Measurements from ENCODE around the gene BUB1B.

BUB1B gene

GRCh38 chr15:40182358-40183029 is 21.6 kb downstream of the BUB1B start:
- H3K36me3 ChIP-seq (replicated peaks): no peaks in the 10 kb centered on the region
- H3K27ac ChIP-seq: no peak overlapping the region
- H3K4me3 ChIP-seq (ENCODE audit: low read depth, low read length): no peak overlapping the region
- TF ChIP-seq, protein P1, sequence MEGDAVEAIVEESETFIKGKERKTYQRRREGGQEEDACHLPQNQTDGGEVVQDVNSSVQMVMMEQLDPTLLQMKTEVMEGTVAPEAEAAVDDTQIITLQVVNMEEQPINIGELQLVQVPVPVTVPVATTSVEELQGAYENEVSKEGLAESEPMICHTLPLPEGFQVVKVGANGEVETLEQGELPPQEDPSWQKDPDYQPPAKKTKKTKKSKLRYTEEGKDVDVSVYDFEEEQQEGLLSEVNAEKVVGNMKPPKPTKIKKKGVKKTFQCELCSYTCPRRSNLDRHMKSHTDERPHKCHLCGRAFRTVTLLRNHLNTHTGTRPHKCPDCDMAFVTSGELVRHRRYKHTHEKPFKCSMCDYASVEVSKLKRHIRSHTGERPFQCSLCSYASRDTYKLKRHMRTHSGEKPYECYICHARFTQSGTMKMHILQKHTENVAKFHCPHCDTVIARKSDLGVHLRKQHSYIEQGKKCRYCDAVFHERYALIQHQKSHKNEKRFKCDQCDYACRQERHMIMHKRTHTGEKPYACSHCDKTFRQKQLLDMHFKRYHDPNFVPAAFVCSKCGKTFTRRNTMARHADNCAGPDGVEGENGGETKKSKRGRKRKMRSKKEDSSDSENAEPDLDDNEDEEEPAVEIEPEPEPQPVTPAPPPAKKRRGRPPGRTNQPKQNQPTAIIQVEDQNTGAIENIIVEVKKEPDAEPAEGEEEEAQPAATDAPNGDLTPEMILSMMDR (IDR thresholded peaks at IDR 0.05; ENCODE audit: low read depth, low read length, missing control alignments): no peak
- DNase-seq: no peak
- in situ Hi-C loops (cut with HindIII; ENCODE audit: low pct_ligation_motif_present, low sequenced_read_pairs): no loop called here
- H3K27me3 ChIP-seq (replicated peaks): no peaks in the 10 kb centered on the region

GRCh38 chr15:40183636-40184463 is 23.0 kb downstream of the BUB1B start:
- Histone ChIP-seq H3K4me3 (ENCODE audit: low read depth, low read length) (no peak overlapping the region), H3K27me3 (replicated peaks) (no peaks in the 10 kb centered on the region), H3K27ac (no peak overlapping the region), H3K36me3 (replicated peaks) (no peaks in the 10 kb centered on the region)
- TF ChIP-seq, protein P1 (IDR thresholded peaks at IDR 0.05; ENCODE audit: low read depth, low read length, missing control alignments): no peak
- in situ Hi-C loops (cut with HindIII; ENCODE audit: low pct_ligation_motif_present, low sequenced_read_pairs): no loop called here
- DNase-seq: no peak

GRCh38 chr15:40190591-40190990 is 29.7 kb downstream of the BUB1B start:
- peak; percentile 48 for DNase-seq

DNA sequence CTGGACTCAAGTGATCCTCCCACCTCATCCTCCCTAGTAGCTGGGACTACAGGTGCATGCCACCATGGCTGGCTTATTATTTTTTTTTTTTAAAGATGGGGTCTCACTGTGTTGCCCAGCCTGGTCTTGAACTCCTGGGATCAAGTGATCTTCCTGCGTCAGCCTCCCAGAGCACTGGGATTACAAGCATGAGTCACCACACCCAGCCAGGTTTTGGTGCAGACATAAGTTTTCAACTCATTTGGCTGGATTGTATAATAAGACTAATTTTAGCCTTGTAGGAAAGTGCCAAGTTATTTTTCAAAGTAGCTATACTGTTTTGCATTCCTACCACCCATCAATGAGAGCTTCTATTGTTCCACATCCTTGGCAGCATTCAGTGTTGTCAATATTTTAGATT is 32.1 kb downstream of the BUB1B start:
- no peaks in the 10 kb centered on the region for H3K27me3 ChIP-seq (replicated peaks)
- peak; percentile 11 for DNase-seq
- H3K27ac ChIP-seq: no peak overlapping the region
- H3K36me3 ChIP-seq (replicated peaks): no peaks in the 10 kb centered on the region
- H3K4me3 ChIP-seq (ENCODE audit: low read depth, low read length): no peak overlapping the region
- in situ Hi-C loops (cut with HindIII; ENCODE audit: low pct_ligation_motif_present, low sequenced_read_pairs): no loop called here
- TF ChIP-seq, protein P1 (IDR thresholded peaks at IDR 0.05; ENCODE audit: low read depth, low read length, missing control alignments): no peak

More at GRCh38 chr15:40190591-40190990, 29.7 kb downstream of the BUB1B start:
- peak overlapping the region; percentile 37 for H3K27ac ChIP-seq
- no peaks in the 10 kb centered on the region for H3K27me3 ChIP-seq (replicated peaks)
- no peak overlapping the region for H3K4me3 ChIP-seq (ENCODE audit: low read depth, low read length)
- H3K36me3 ChIP-seq (replicated peaks): no peaks in the 10 kb centered on the region
- TF ChIP-seq, protein P1 (IDR thresholded peaks at IDR 0.05; ENCODE audit: low read depth, low read length, missing control alignments): no peak
- in situ Hi-C loops (cut with HindIII; ENCODE audit: low pct_ligation_motif_present, low sequenced_read_pairs): no loop called here

DNA sequence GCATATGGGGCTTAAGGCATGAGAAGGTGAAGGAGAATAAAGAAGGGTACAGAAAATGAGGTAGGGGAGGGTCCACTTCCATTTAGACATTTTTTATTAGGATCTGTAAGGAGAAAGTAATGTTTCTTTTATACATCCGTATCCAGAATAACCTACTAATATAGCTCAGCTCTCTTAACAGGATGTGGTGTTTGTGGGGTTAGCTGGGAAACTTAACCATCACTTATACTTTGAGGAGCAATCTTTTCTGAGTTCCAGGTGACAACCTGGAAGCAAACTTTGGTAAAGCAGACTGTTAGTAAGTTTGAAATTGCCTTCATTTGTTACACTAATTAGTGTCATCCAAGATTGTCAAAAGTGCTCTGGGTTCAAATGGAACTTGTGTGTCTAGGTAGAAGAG is 36.6 kb downstream of the BUB1B start:
- TF ChIP-seq, protein P1 (IDR thresholded peaks at IDR 0.05; ENCODE audit: low read depth, low read length, missing control alignments): no peak
- Histone ChIP-seq H3K36me3 (replicated peaks) (peaks cover 5% of the 10 kb centered on the region), H3K27me3 (replicated peaks) (no peaks in the 10 kb centered on the region), H3K4me3 (ENCODE audit: low read depth, low read length) (no peak overlapping the region), H3K27ac (no peak overlapping the region)
- DNase-seq: no peak
- in situ Hi-C loops (cut with HindIII; ENCODE audit: low pct_ligation_motif_present, low sequenced_read_pairs): no loop called here
